Psoas muscle (tissue), 8 donors: ENCODE measurements around the gene HMOX1. TPM values are rescaled to one million over a fixed set of nuclear protein-coding genes. Genes with fewer than 3 reads are reported as not detected.

ENCODE experiments used
- ATAC-seq, 4 donors: fragments of 200-7000 bp; cut with Tn5 transposase; one replicate each; pipeline ENCODE4 v1.9.1; 2020; ENCODE audit warnings: moderate library complexity in 3 of 4, mild to moderate bottlenecking in 2 of 4
- DNase-seq, 2 donors: peaks; one replicate each; pipeline ENCODE4 v3.0.0-alpha.2; 2020
- H3K27ac ChIP-seq: fragments of 200-600 bp; one replicate; pipeline ENCODE4 v1.8.0; 2022
- H3K27me3 ChIP-seq, 3 donors: fragments of 200-600 bp in 1 of 3; one replicate each; pipeline versions ENCODE4 v1.6.1 to v1.8.0; 2013 to 2022; ENCODE audit warnings: low read length in 2 of 3, mild to moderate bottlenecking in 2 of 3, moderate library complexity in 1 of 3; ENCODE audit not compliant: insufficient read depth in 3 of 3
- H3K36me3 ChIP-seq, 2 donors: fragments of 200-600 bp in 1 of 2; one replicate each; pipeline versions ENCODE4 v1.6.1 to v1.8.0; 2013 to 2022; ENCODE audit warnings: low read depth in 1 of 2, mild to moderate bottlenecking in 1 of 2, moderate library complexity in 1 of 2; ENCODE audit not compliant: insufficient read depth in 1 of 2
- H3K4me1 ChIP-seq: fragments of 200-600 bp; one replicate; pipeline ENCODE4 v1.8.0; 2022
- H3K4me3 ChIP-seq: fragments of 200-600 bp; one replicate; pipeline ENCODE4 v1.8.0; 2022; ENCODE audit warnings: mild to moderate bottlenecking
- H3K9me3 ChIP-seq: fragments of 200-600 bp; one replicate; pipeline ENCODE4 v1.8.0; 2022
- WGBS, 3 donors: extraction: QIAGEN DNeasy Blood & Tissue Kit; methylation state at CpG; one replicate each; pipeline versions ENCODE4 v1.1.6 to v1.1.7; 2013; 5-methylcytosine and 5-hydroxymethylcytosine counted together
- intact Hi-C, 2 donors: fragments of 100-400 bp; cut with DNase I; formaldehyde crosslinking; loops; one replicate each; pipeline versions ENCODE4 v1.11.0 to v1.14.2; 2022
- polyA plus RNA-seq, 3 donors: library from polyadenylated mRNA; stranded (reverse); fragments of 200-250 nt; gene quantifications; one replicate each; pipeline ENCODE4 v1.2.3, GENCODE V29; 2013
- total RNA-seq, 4 donors: library from RNA; stranded (reverse); fragmentation: NEBNext Ultra II Directional in 2 of 4; extraction: Animal tissue kit (Norgen Biotek cat#: 25700) in 2 of 4; gene quantifications; one replicate each; pipeline versions ENCODE4 v1.2.1 to v1.2.4, GENCODE V29; 2021 to 2023
- TF ChIP-seq, protein P1 (sequence below): fragments of 200-600 bp; IDR thresholded peaks from one replicate; pipeline ENCODE4 v1.8.0; 2022; ENCODE audit warnings: antibody characterized with exemption
- donor health status: healthy with polysubstance abuse.
- donor health status: DM: no; HTN: no; CAD: no; lungs with moderate emphysema.
- donor health status: Bipolar disorder and iron deficiency.
- donor health status: healthy.
- donor health status: DM: yes; HTN: yes; CAD: no.
- donor health status: DM: no; HTN: no; CAD: no.
- donor health status: DM: no; HTN: no; CAD: no.
- donor health status: DM: yes; HTN: yes; CAD: no.

Gene HMOX1
- total and polyA plus RNA-seq, 7 donors = 20.5 to 249 (median 75.0) TPM

DNA sequence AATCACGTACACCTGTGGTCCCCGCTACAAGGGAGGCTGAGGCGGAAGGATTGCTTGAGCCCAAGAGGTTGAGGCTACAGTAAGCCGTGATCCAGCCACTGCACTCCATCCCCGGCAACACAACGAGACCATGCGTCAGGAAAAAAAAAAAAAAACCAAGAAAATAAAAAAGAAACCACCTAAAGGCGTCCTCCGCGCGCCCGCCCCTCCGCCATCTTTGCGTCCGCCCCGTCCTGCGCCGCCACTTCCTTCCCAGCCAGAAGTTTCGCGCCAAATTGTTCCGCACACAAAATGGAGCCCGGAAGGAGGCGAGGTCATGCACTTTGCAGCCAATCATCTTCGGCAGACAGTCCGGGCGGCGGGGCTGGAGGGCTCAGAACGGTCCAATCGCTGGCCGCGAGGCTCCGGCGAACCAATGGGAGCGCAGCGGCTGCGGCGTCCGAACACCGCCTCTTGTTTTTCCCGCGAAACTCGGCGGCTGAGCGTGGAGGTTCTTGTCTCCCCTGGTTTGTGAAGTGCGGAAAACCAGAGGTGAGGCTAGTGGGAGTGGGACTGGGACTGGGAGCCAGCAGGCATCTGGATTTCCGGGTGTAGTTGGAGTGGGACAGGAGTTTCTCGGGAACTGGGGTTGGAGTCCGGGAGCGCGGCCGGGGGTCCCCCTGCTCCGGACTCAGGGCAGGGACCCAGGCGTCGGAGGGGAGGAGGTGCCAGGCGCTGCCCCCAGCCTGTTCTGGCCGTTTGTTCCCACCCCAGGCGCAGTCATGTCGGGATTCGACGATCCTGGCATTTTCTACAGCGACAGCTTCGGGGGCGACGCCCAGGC lies 19.0 kb downstream of the HMOX1 start, which contains the start of gene MCM5:
MCM5 (plus strand) TSS at position 463 of the 823 bp plus-strand sequence; CDS start at position 762, 299 bp downstream.
- H3K27me3 ChIP-seq = no peaks in the 10 kb centered on the region
- ATAC-seq (peak; percentile 96 to 100 (median 100)), DNase-seq (peak; percentile 97 to 99)
- 1% methylated on average over 53 to 64 of the region's 64 CpGs for WGBS, 3 donors
- intact Hi-C loops = loop anchor here in 1 of 2 donors (5.0 kb wide), 1 partner anchor 48 kb away; no protein-coding TSS in a partner anchor
- no peaks in the 10 kb centered on the region for H3K9me3 ChIP-seq
- TF ChIP-seq, protein P1, sequence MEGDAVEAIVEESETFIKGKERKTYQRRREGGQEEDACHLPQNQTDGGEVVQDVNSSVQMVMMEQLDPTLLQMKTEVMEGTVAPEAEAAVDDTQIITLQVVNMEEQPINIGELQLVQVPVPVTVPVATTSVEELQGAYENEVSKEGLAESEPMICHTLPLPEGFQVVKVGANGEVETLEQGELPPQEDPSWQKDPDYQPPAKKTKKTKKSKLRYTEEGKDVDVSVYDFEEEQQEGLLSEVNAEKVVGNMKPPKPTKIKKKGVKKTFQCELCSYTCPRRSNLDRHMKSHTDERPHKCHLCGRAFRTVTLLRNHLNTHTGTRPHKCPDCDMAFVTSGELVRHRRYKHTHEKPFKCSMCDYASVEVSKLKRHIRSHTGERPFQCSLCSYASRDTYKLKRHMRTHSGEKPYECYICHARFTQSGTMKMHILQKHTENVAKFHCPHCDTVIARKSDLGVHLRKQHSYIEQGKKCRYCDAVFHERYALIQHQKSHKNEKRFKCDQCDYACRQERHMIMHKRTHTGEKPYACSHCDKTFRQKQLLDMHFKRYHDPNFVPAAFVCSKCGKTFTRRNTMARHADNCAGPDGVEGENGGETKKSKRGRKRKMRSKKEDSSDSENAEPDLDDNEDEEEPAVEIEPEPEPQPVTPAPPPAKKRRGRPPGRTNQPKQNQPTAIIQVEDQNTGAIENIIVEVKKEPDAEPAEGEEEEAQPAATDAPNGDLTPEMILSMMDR = no peak
- peaks cover 9% of the 10 kb centered on the region for H3K4me1 ChIP-seq
- H3K27ac ChIP-seq = peak within 1 kb of the TSS; percentile 62
- H3K36me3 ChIP-seq = peaks cover 0 to 20% of the 10 kb centered on the region in 2 donors
- peak within 1 kb of the TSS; percentile 86 for H3K4me3 ChIP-seq

DNA sequence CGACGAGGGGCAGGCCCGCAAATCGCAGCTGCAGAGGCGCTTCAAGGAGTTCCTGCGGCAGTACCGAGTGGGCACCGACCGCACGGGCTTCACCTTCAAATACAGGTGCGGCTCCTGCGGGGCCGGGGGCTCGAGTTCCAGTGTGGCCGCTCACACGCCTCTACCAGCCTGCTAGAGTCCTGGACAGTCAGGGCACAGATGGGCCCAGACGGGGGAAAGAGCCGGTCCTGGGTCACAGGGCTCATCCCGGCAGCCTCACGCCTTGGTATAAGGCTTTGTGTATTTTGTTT lies 19.6 kb downstream of the HMOX1 start:
- 2% methylated on average over 20 of the region's 20 CpGs for WGBS, 3 donors
- H3K9me3 ChIP-seq = no peaks in the 10 kb centered on the region
- peak overlapping the region; percentile 86 for H3K4me3 ChIP-seq
- intact Hi-C loops = loop anchor here in 1 of 2 donors (5.0 kb wide), 1 partner anchor 48 kb away; no protein-coding TSS in a partner anchor
- TF ChIP-seq, protein P1 = no peak
- ATAC-seq (peak in 2 of 4 donors; percentile 7 to 19), DNase-seq (no peak)
- H3K36me3 ChIP-seq = peaks cover 0 to 24% of the 10 kb centered on the region in 2 donors
- peaks cover 9% of the 10 kb centered on the region for H3K4me1 ChIP-seq
- no peak overlapping the region for H3K27ac ChIP-seq
- H3K27me3 ChIP-seq = no peaks in the 10 kb centered on the region

DNA sequence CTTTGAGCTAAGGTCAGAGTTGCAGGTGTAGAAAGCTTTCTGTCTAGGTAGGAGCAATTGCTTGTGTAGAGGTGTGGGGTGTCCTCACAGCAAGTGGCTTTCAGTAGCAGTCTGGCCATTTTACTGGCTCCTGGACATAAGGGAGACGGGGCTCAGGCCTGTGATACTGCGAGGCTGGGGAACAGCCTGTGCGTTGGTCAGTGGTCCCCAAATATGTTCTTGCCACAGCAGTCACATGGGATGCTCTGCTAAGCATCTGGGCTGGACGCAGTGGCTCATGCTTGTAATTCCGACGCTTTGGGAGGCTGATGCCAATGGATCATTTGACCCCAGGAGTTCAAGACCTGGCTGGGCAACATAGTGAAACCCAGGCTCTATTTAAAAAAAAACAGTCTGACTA lies 21.0 kb downstream of the HMOX1 start:
- TF ChIP-seq, protein P1 = no peak
- H3K36me3 ChIP-seq = peaks cover 0 to 32% of the 10 kb centered on the region in 2 donors
- no peak overlapping the region for H3K27ac ChIP-seq
- intact Hi-C loops = loop anchor here in 1 of 2 donors (5.0 kb wide), 1 partner anchor 50 kb away; no protein-coding TSS in a partner anchor
- H3K4me1 ChIP-seq = peaks cover 9% of the 10 kb centered on the region
- H3K4me3 ChIP-seq = no peak overlapping the region
- no peaks in the 10 kb centered on the region for H3K27me3 ChIP-seq
- H3K9me3 ChIP-seq = no peaks in the 10 kb centered on the region
- 66 to 84% (median 68%) methylated on average over 6 of the region's 6 CpGs for WGBS, 3 donors
- DNase-seq (no peak), ATAC-seq (no peak)

GRCh38 chr22:35403356-35403755 lies 22.5 kb downstream of the HMOX1 start:
- intact Hi-C loops = loop anchor here in 1 of 2 donors (5.0 kb wide), 1 partner anchor 51 kb away; no protein-coding TSS in a partner anchor
- peaks cover 0 to 47% of the 10 kb centered on the region in 2 donors for H3K36me3 ChIP-seq

More at GRCh38 chr22:35403356-35403755, 22.5 kb downstream of the HMOX1 start:
- H3K27ac ChIP-seq = no peak overlapping the region
- DNase-seq (no peak), ATAC-seq (no peak)
- no peak overlapping the region for H3K4me3 ChIP-seq
- H3K9me3 ChIP-seq = no peaks in the 10 kb centered on the region
- H3K4me1 ChIP-seq = peaks cover 9% of the 10 kb centered on the region
- TF ChIP-seq, protein P1 = no peak
- 83 to 85% (median 84%) methylated on average over 7 of the region's 7 CpGs for WGBS, 3 donors
- H3K27me3 ChIP-seq = no peaks in the 10 kb centered on the region
